Measurements from ENCODE around the gene LRP2.
"Not testable (repeated sequence)": the region's sequence is repeated elsewhere in the genome, so short reads cannot be mapped to it uniquely, and the experiment has no call there.

LRP2 gene

DNA sequence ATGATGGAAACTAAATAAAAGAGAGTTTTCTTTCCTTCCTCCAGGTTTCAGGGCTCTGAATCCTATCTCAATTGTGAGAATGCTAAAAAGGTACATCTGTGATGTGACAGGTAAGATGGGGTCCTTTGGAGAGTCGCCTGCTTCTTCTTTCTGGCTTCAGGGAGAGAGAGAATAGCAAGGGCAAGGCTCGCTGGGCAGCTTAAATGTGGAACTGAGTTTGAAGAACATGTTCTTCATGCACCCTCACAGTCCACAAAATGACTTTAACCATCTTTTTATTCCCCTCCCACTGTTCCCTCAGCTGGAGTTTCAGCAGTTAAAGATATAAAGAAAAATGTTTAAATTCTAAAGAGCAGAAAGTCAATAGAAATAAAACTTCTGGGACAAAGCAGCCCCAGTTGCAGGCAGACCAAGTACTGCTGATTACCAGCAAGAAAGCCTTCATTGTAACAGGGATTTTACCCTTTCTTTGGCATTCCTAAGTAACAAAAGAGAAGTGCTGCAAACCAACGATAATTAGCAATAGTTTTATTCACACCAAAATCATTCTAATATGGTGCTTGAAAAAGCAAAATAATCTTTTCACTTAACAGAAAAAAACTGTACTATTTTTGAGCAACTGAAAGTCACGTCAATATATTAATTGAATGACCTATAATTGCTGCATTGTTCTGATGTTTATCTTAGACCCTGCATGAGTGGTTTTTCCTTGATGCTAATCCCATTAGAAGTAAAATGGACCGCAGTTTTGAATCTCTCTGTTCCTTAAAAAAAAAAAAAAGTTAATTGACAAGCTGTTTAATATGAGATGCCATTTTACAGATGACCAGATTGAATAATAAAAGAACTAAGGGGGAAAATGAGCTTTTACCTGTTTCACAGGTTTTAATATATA lies 61.5 kb downstream of the LRP2 start:
- DNase-seq = no peak

DNA sequence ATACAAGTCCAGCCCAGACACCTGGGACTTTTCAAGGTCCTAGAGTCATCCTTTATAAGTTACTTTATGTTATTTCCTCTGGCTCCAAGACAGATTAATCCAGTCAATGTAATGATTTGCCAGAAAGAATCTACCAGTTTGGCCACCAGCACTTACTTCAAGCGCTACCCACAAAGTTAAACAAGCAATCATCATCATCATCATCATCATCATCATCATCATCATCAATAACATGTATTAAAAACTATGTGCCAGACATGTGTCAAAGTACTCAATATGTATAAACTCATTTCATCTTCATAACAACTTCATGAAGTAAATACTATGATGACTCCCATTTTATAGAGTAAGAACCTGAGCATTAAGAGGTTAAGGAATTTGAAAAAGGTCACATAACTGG lies 64.3 kb downstream of the LRP2 start:
- no peak for DNase-seq

DNA sequence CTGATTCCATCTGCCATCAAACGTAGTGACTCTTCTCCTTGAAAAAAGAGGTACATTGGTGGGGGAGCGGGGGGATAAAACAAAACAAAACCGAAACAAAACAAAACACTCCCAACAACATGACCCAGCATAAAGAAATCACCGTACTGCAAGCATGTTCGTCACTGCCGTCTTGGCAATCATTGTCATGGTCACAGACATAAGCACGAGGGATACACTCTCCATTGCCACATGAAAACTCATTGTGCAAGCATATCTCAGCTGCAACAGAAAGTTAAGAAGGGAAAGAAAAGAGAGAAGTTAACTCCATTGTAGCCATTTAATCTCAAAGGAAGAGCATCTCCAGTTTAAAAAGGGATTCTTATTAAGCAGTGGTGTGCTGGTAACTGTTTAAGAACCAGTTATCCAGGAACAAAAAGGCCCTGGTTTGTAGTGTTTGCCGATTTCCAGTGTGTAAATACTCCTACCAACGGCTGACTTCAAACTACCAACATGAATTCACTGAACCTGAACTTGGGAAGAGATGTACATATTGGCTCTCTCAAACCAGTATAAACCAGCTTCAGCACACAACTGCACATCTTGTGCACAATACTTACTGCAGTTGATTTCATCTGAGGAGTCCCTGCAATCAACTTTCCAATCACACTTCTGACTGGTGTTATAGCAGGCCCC lies 68.2 kb downstream of the LRP2 start:
- no peak for DNase-seq

DNA sequence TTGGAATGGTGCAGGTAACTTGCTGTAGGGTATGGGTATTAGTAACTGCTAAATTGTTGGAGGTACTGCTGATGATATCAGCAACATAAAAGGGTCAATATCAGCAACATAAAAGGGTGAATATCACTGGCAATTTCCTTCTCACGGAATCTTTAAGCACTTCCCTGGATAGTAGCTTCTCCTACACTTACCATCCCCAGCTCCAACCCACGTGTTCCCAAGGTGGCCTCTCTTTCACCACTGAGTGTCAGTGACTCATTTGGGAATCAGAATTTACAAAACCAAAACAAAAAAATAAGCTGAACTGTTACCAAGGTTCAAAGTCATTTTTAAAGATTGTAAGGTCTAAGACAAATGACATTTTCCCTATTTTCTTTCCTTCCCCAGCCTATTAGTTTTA lies 70.8 kb downstream of the LRP2 start:
- no peak for DNase-seq

DNA sequence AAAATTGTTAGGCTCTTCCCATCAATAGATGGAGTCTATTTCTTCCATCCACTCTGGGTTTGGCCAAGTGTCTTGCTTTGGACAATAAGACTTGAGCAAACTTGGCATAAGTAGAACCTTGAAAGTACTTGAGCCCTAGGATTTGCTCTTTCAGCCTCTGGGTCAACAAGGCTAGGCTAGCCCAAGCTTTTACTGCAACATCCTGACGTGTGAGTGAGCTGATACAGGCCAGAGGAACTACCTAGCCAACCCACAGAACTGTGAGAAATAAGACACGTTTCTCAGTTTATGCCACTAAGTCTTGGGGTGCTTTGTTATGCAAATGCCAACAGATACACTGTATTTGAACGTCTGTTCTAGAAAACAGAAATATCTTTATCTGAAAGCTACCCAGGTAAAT lies 71.9 kb downstream of the LRP2 start:
- no peak for DNase-seq

DNA sequence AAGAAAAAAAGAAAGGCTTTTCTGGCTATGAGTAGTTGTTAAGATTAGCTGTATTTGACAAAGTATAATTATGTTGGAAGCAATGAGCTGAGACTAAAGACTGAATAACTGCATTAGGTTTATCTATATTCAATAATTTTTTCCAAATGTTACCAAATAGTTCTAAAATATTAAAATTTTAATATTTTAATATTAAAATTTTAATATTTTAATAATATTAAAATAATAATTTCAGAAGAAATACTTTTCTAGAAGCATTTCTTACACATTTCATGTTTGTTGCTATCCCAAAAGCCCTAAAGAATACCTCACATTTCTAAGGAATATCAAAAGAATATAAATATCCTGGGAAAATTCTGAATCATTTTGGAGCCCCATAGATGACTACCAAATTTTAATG lies 74.7 kb downstream of the LRP2 start:
- no peak for DNase-seq

DNA sequence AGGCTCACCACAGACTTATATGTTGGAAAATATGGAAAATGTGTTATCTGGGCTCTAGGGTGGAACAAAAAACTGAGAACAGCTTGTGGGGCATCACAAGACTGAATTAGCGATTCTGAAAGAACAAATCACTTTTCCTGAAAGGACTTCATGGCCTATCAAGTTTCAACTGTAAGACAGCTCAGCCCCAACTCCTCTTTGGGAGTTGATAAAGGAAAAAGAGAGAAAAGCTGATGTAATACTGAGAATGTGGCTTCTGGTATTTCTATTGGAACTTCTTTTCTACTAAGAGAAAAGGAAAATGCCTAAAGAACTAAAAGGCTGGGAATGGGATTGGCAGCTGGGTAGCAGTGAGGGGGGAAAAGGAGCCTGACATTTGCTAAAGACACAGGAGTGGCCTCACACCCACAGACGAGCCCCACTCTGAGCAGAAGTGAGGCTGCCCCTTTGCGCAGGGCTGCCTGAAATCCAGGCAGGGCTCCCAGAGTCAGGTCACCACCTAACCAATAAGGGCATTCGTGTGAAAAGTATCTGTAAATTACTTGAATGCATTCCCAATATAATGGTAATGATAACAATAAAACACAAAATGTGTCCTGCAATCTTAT lies 75.6 kb downstream of the LRP2 start:
- no peak for DNase-seq

DNA sequence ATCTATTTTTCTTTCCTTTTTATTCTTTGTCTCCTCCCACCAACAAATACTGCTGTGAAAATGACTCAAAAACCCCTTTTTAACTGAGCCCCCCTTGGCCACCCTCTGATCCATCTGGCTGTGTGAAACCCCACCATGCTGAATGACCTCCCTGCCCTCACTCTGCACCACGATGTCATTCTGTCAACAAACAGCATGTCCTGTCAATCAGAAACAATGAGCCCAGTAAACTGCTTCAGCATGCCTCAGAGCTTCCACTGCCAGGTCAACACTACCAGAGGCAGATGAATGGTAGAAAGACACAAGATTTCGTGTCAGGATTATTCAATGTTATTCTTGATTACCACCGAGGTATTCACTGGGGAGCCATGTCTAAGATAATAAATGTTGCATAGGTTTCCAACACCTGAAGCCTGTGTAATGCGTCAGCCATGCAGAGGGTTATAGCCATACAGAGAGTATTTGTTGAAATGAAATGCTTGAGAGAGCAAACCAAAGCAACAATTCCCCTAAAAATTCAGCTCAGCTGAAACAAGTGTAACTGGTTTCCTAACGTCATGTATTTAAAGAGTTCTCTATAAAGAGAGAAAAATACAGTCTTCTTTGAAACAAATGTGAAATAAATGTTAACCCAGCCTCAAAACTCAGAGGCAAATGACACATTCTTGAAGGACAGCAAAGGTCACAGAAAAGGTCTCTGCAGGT lies 76.7 kb downstream of the LRP2 start:
- DNase-seq = no peak

DNA sequence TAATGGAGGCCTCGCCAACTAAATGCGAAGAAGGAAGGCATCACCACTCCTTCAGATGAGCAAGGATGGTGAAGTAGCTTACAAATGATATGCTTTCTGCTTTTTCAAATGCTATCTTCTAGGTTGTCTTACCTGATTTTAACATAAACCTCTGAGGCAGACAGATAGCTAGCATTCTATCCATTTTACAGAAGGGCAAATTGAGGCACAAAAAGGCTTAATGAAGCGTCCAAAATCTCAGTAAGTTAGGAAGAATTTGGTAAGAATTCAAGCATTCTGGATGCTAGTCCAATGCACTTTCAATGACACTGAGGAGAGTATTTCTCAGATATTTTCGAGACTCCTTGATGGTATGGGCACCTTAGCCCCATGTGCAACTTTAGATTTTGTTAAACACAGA lies 81.8 kb downstream of the LRP2 start:
- no peak for DNase-seq

DNA sequence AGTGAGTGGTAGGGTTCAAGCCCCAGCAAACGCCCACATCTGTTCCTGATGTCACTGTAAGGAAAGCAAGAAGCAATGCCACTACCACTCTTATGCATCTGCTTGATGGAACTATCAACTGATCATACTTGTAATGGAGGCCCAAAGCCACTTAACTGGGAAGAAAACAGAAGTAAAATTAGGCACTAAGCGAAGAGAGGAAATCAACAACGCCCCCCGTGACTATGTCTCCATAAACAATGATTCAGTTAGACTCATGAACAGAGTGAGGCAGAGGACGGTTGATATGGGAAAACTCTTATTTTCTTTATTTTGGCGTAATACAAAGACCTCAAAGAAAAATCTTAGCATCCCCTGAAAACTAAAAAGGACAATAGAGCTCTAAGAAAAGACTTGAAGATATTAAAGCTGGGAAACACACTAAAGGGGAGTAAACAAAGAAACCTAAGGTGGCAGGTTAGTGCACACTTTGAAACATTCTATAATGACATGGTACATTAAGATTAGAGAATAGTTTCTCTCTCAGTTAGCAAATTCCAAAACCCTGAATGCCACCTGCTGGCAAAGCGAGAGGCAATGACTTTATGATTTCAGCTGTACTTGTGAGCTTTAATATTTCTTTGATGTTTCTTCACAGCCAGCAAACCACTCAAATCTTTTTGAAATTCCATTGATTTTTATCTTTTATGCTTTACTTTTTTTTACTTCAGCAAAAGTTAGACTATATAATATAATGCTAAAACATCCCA lies 86.5 kb downstream of the LRP2 start:
- DNase-seq = no peak

DNA sequence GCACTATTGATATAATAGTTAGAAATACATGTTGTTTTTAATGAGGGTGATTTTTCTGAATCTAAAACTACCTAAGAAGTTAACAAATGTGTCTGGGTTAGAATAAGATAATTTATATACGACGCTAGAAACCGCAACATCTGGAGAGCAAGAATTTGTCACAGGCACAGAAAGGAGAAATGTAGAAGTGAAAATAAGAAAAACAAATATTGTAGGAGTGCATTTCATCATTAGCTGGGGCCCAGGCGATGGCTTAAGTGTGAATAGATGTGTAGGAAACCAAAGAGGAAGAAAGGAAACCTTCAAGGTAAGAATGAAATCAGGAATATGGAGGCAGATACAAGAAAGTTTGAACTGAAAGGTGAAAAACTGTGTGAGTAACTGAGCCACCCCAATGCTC lies 90.3 kb downstream of the LRP2 start:
- DNase-seq = no peak

DNA sequence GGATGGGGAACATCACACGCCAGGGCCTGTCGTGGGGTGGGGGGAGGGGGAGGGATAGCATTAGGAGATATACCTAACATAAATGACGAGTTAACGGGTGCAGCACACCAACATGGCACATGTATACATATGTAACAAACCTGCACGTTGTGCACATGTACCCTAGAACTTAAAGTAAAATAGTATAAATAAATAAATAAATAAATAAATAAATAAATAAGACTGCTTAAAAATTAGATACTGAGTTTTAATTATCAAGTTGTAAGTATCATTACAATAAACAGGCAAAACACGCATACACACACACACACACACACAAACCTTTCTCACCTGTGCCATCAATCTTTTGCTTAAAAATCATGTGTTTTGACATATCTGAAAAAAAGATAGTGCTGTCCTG lies 91.8 kb downstream of the LRP2 start:
- not testable (repeated sequence) for DNase-seq

DNA sequence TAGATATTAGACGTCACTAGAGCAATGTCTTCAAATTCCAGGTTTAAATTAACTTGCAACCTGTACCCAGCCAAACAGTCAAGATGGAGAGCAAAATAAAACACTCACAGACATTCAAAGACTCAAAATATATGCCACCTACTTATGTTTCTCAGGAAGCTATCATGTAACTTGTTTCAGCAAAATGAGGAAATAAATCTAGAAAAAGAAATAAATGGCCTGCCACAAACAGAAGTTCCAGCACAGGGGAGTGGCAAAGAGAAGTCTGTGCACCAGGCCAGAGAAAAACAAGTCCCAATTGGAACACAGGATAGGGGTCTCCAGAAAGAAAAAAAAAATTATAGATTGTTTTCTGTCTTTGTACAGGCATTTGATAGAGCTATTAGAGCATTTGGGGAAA lies 96.7 kb downstream of the LRP2 start:
- DNase-seq = no peak

DNA sequence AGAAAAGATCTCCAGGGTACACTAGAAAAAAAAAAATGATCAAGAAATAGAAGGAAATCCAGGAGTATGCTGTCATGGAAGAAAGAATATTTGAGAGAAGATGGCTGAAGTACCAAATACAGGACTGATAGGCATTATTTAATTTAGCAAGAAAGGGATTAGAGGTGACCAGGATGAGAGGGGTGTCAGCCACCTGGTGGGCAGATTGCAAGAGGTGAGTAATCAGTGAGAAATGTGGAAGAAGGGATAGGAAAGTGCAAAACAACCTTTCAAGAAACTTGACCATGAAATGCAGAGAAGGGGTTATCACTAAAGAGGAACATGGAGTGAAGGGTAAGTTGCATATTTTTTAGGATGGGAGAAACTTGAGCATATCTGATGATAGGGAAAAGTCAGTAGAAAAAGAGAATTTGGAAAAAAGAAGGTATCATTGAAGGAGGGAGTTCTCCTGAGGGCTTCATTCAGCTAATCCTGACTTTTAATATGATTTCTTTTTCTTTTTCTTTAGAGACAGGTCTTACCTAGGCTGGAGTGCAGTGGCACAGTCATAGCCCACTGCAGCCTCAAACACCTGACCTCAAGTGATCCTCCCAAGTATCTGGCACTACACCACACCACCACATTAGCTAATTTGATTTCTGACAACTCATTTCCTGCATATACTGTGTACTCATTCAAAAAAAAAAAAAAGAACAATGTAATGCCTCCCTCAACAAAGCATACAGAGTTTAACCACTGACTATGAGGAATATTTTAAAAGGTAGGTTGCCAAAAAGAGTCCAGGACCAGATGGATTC lies 101.3 kb downstream of the LRP2 start:
- DNase-seq = no peak

DNA sequence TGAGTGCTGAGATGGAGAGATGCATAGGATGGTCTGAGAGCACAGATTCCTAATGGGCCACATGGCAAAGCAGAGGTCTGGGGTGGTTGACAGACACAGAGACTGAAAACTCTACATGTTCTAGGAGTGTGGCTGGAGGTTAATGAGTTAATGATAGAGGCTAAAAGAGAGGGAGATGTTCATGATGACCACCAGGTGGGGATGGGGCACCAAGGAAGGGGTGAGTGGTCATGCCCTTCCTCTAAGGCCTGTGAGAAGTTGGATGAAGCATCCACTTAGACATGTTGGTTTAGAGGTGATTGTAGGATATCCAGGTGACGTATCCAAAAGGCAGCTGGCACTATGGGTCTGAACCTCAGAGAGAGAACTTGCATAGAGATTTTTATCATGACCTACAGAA lies 102.1 kb downstream of the LRP2 start:
- no peak for DNase-seq

DNA sequence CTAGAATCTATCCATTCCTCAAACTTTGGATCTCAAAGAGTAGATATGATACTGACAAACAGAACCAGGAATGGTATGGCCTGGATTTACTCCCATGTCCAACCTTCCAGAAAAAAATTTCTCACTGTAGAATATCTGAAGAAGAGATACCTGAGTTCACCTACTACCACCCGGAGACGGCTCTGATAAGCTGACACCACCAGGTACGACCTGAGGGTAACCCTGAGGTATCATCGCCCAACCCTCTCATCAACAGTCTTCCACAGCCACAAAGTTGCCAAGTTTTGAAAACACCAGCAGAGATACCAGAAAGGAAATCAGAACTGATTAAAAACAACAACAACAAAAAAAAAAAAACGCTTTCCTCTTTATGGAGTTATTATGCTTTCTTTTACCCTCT lies 102.9 kb downstream of the LRP2 start:
- no peak for DNase-seq

DNA sequence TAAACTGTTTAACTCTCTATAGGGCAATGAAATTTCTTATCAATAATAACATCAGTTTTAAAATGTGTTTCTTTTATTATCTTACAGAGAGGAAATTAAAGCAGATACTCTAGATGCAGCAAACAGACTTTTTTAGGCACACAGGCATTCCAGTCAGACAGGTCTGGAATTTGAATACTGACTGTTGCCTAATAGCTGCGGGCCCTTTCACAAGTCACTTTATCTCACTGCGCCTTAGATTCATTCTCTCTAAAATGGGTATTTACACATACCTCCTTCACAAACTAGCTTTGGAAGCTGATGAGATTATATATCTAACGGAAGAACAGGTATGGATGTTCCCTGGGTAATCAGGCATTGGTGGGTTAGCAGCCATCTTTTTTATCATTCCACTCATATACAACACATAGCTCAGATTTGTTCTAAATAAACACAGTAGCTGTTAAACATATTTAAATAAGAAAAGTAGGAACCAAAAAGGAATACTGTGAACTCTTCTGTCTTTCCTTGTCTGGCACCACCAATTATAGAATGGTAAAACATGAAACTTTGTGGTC lies 104.2 kb downstream of the LRP2 start:
- no peak for DNase-seq

DNA sequence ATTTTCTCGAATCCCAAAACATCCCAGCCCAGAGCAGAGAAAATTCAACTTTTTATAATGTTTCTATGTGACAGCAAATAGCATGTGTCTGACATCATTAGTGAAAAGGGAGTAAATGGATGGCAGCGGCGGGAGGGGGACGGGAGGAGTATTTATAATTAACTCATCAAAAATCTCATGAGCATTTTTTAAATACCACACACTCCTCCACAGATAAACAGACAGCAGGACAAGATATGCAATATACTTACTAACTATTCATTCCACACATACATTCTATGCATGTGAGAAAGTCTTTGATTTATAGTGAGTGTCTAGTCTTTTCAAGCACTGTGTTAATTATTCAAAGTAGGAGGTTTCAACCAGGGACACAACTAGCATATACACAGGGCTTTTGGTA lies 107.6 kb downstream of the LRP2 start:
- no peak for DNase-seq

DNA sequence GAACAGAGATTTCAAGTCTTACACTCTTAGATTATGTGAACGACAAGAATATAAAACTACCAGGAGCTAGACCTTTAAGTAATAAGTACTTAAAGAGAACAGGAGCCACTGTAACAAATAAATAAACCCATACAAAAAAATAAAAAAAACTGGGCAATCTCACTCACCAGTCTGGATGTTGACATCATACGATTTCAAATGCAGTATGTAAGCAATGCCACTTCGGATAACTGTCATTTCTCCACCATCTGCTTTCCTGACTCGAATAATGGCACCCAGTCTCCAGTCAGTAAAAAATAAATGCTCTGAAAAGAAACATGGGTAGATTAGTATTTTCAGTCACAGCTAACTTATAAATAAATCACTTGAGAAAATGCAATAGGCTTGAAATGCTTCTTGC lies 115.1 kb downstream of the LRP2 start:
- DNase-seq = no peak

DNA sequence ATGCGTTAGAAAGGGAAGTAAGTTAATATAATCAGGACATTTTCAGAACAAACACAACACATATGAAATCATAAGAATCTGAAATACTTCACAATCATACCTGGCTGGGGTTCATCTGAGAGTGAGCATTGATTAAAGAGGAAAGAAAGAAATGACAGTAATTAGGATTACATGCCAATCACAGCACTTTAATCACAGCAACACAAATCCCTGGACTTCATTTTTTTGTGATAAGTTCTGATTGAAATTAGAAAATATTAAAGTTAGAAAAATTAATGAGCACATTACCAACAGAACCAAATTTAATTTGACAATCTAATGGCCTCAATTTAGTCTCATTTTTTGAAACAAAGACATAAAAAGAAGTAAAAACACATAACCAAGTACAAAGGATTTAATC lies 121.9 kb downstream of the LRP2 start:
- DNase-seq = no peak

DNA sequence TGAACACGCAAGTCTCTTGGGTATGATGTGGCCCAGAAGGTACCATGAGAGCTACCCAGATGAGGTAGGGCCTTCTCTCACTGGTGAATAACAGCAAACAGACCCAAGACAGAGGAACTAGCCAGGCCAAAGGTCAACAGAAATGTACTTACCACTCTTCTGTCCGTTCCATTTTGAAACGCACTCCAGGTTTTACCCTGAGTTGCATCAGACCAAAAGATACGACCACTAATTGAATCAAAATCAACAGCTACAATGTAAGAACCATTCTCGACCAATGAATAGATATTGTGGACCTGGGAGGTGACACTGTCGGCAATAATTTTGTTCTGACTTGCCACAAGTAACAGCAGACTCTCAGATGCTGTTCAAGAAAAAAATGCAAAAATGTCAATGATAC lies 124.4 kb downstream of the LRP2 start:
- no peak for DNase-seq

DNA sequence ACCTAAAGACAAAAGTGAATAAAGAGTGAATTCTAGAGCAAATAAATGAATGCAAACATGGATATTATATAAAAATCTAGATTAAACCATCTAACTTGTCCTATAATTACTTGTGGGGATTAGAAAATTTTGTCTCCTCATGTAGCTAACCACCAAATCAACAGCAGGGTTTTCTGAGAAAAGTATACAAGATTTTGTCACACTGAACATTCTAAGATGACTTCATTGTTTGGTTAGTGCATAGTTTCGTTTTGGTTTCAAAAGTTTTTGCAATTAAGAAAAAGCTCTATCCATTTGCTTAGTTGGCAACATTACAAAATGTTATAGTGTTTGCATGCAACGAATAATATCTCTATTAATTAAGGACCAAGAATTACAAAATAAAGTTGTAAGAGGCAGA lies 125.0 kb downstream of the LRP2 start:
- no peak for DNase-seq

Data from CD4-positive, alpha-beta T cell treated with Interferon alpha-2 for 1 hour (primary cell).